PC-9 (cell line): Measurements from ENCODE around the gene SRGN. TPM values are rescaled to one million over a fixed set of nuclear protein-coding genes. Genes with fewer than 3 reads are reported as not detected.
A peak's percentile ranks its signal among the peaks of the same experiment; 100 is the strongest.

ENCODE experiments used
- BruUV-seq: library from RNA; stranded (reverse); fragments of 400-500 nt; replicated peaks from 2 replicates; lab custom pipeline; 2021; lab: Mats Ljungman, UMichigan
- CTCF ChIA-PET: fragments of 300-600 bp; sonication (Branson Sonifier 250); formaldehyde crosslinking; loops from one replicate; lab custom pipeline; 2022; ENCODE audit warnings: antibody characterized with exemption; lab: Charles Lee
- POLR2A ChIA-PET: fragments of 300-600 bp; sonication (Branson Sonifier 250); formaldehyde crosslinking; loops from one replicate; lab custom pipeline; 2022; ENCODE audit warnings: antibody characterized with exemption; ENCODE audit not compliant: unreplicated experiment; lab: Charles Lee
- DNase-seq, 2 experiments: peaks; one replicate each; pipeline versions ENCODE4 v3.0.0 to v3.0.0-alpha.2; 2015 to 2022; ENCODE audit warnings: mixed read lengths in 1 of 2
- H2AFZ ChIP-seq: fragments of 200-600 bp; sonication (generic); 2 replicates; pipeline ENCODE4 v1.8.1; 2017; ENCODE audit warnings: antibody characterized with exemption
- H3F3A ChIP-seq: fragments of 200-600 bp; sonication (generic); 2 replicates; pipeline ENCODE4 v1.8.1; 2017; ENCODE audit warnings: antibody characterized with exemption, mild to moderate bottlenecking, low read depth; ENCODE audit not compliant: insufficient read depth
- H3K27ac ChIP-seq: fragments of 200-600 bp; sonication (generic); 2 replicates; pipeline ENCODE4 v1.6.1; 2016; ENCODE audit warnings: mixed run types
- H3K27me3 ChIP-seq: fragments of 200-600 bp; sonication (generic); 2 replicates; pipeline ENCODE4 v1.6.1; 2016; ENCODE audit warnings: low read depth, mixed run types; ENCODE audit not compliant: insufficient read depth
- H3K36me3 ChIP-seq: fragments of 200-600 bp; sonication (generic); 2 replicates; pipeline ENCODE4 v1.6.1; 2016; ENCODE audit warnings: low read depth, mixed run types
- H3K4me1 ChIP-seq: fragments of 200-600 bp; sonication (generic); replicated peaks from 2 replicates; pipeline ENCODE4 v1.6.1; 2016; ENCODE audit warnings: mixed run types; ENCODE audit not compliant: insufficient read depth
- H3K4me2 ChIP-seq: fragments of 200-600 bp; sonication (generic); 2 replicates; pipeline ENCODE4 v1.6.1; 2017; ENCODE audit warnings: mixed run types
- H3K4me3 ChIP-seq: fragments of 200-600 bp; sonication (generic); 2 replicates; pipeline ENCODE4 v1.6.1; 2016; ENCODE audit warnings: mixed run types
- H3K79me2 ChIP-seq: fragments of 200-600 bp; sonication (generic); 2 replicates; pipeline ENCODE4 v1.6.1; 2017; ENCODE audit warnings: low read depth, mixed run types
- H3K9me2 ChIP-seq: fragments of 200-600 bp; sonication (generic); 2 replicates; pipeline ENCODE4 v1.8.1; 2017; ENCODE audit warnings: mild to moderate bottlenecking; ENCODE audit not compliant: insufficient read depth
- H3K9me3 ChIP-seq: fragments of 200-600 bp; sonication (generic); 2 replicates; pipeline ENCODE4 v1.8.1; 2016; ENCODE audit warnings: low read depth; ENCODE audit not compliant: insufficient read depth
- H4K20me1 ChIP-seq: fragments of 200-600 bp; sonication (generic); 2 replicates; pipeline ENCODE4 v1.8.1; 2017; ENCODE audit not compliant: insufficient read depth
- EZH2 ChIP-seq: fragments of 200-600 bp; sonication (generic); IDR thresholded peaks from 2 replicates; pipeline ENCODE4 v1.8.0; 2017; ENCODE audit warnings: antibody characterized with exemption, low read depth
- intact Hi-C: fragments of 100-400 bp; cut with micrococcal nuclease; formaldehyde crosslinking; loops from one replicate; pipeline ENCODE4 v1.10.0; 2022; ENCODE audit not compliant: unreplicated experiment
- total RNA-seq: library from RNA; stranded (reverse); gene quantifications from 2 replicates; pipeline ENCODE4 v1.2.3, GENCODE V29; 2021
- TF ChIP-seq, protein P1 (sequence below): fragments of 200-600 bp; sonication (generic); conservative IDR thresholded peaks from 2 replicates; pipeline ENCODE4 v1.6.1; 2017; ENCODE audit warnings: mixed run types, antibody characterized with exemption, mild to moderate bottlenecking, moderate library complexity

Gene SRGN
- total RNA-seq, 1 experiment from 2014 or later = 58.9 TPM

DNA sequence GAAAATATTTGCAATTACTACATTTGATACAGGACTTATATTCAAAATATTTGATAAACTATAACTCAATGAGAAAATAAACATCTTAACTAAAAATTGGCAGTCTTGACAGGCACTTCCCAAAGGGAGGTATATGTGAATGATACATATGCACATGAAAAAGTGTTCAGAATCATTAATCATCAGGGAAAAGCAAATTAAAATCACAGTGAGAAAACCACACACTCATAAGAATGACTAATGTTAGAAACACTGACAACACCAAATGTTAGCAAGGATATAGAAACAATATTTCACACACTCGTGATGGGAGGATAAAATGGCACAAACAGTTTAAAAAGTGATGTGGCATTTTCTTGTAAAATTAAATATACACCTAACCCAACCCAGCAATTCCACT is 32.0 kb downstream of the SRGN start:
- peaks cover 19% of the 10 kb centered on the region for H3F3A ChIP-seq
- no TSS peak for BruUV-seq
- H3K27ac ChIP-seq = no peak overlapping the region
- H2AFZ ChIP-seq = no peak overlapping the region
- no peak overlapping the region for H3K4me2 ChIP-seq
- no peaks in the 10 kb centered on the region for H3K9me3 ChIP-seq
- ChIA-PET POLR2A (no interaction called here), CTCF (no interaction called here)
- TF ChIP-seq, protein P1, sequence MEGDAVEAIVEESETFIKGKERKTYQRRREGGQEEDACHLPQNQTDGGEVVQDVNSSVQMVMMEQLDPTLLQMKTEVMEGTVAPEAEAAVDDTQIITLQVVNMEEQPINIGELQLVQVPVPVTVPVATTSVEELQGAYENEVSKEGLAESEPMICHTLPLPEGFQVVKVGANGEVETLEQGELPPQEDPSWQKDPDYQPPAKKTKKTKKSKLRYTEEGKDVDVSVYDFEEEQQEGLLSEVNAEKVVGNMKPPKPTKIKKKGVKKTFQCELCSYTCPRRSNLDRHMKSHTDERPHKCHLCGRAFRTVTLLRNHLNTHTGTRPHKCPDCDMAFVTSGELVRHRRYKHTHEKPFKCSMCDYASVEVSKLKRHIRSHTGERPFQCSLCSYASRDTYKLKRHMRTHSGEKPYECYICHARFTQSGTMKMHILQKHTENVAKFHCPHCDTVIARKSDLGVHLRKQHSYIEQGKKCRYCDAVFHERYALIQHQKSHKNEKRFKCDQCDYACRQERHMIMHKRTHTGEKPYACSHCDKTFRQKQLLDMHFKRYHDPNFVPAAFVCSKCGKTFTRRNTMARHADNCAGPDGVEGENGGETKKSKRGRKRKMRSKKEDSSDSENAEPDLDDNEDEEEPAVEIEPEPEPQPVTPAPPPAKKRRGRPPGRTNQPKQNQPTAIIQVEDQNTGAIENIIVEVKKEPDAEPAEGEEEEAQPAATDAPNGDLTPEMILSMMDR = no peak
- no peak for TF ChIP-seq EZH2
- DNase-seq = no peak
- no peaks in the 10 kb centered on the region for H4K20me1 ChIP-seq
- intact Hi-C loops = no loop called here
- H3K4me1 ChIP-seq = peaks cover 5% of the 10 kb centered on the region
- no peaks in the 10 kb centered on the region for H3K27me3 ChIP-seq
- peaks cover 3% of the 10 kb centered on the region; the same call in 1 of the 2 replicates for H3K9me2 ChIP-seq
- H3K36me3 ChIP-seq = no peaks in the 10 kb centered on the region
- H3K4me3 ChIP-seq = no peak overlapping the region
- peaks cover 7% of the 10 kb centered on the region for H3K79me2 ChIP-seq

DNA sequence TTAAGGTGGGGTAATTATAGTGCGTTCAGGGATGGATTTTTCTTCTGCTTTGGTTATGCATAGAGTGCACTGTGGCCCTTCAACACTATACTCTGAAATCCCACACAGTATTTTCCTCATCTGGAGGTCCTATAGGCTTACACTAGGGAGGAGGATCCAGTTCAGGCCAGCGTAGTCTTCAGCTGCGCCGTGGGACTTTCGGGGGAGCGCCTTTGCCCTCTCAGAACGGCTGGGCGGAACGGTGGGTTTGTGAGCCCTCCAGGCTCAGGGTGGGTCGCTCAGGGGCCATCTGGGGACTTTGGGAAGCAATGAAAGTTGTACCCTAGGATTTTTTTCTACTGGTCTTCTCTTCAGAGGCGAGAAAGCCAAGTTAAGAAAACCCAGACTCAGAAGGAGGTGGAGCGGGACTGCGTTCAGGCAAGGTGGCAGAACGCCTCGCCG is 35.4 kb downstream of the SRGN start:
- intact Hi-C loops = no loop called here

GRCh38 chr10:69123747-69124562 is 36.1 kb downstream of the SRGN start, which contains the start of gene VPS26A:
TSS of gene VPS26A (plus strand) at chr10:69124178. CDS start at chr10:69124278, 100 bp downstream.
- peak within 1 kb of the TSS; percentile 91 for H3K4me2 ChIP-seq
- H3F3A ChIP-seq = peaks cover 20% of the 10 kb centered on the region
- peak; percentile 91 to 100 for DNase-seq
- no peaks in the 10 kb centered on the region for H3K27me3 ChIP-seq
- peaks cover 19% of the 10 kb centered on the region for H3K4me1 ChIP-seq
- peak within 1 kb of the TSS; percentile 78 for H3K27ac ChIP-seq
- ChIA-PET CTCF (interaction anchor here (0.6 kb wide), 1 partner anchor 58 kb away, joined by 5 read pairs; no protein-coding TSS in a partner anchor), POLR2A (no interaction called here)
- no peak for TF ChIP-seq EZH2
- TF ChIP-seq, protein P1 = 0 out of 2 replicates have a peak, but pooled peaks have one; percentile 20
- no peaks in the 10 kb centered on the region for H3K9me2 ChIP-seq
- no peaks in the 10 kb centered on the region for H3K36me3 ChIP-seq
- peak within 1 kb of the TSS; percentile 61 for H3K4me3 ChIP-seq
- no peaks in the 10 kb centered on the region for H3K9me3 ChIP-seq
- BruUV-seq = no TSS peak
- H3K79me2 ChIP-seq = peaks cover 47% of the 10 kb centered on the region
- H2AFZ ChIP-seq = peak within 1 kb of the TSS; percentile 86
- intact Hi-C loops = loop anchor here (1.0 to 2.0 kb wide), 3 partner anchors 109 to 285 kb away; partner anchors contain the start of gene KIFBP
- peaks cover 19% of the 10 kb centered on the region for H4K20me1 ChIP-seq

More for the DNA sequence above, 35.4 kb downstream of the SRGN start:
- H3K4me1 ChIP-seq = peaks cover 19% of the 10 kb centered on the region
- H3F3A ChIP-seq = peaks cover 20% of the 10 kb centered on the region
- peak overlapping the region; percentile 78 for H3K27ac ChIP-seq
- H3K4me3 ChIP-seq = peak overlapping the region; percentile 61
- TSS peak; percentile 100 for BruUV-seq
- peak in 1 of 2 experiments; percentile 50 for DNase-seq
- ChIA-PET POLR2A (no interaction called here), CTCF (no interaction called here)
- peak overlapping the region; percentile 68 for H3K4me2 ChIP-seq
- H3K79me2 ChIP-seq = peaks cover 41% of the 10 kb centered on the region
- H3K27me3 ChIP-seq = no peaks in the 10 kb centered on the region
- peak overlapping the region; percentile 86 for H2AFZ ChIP-seq
- TF ChIP-seq, protein P1 = no peak; the same call in 1 of the 2 replicates
- no peak for TF ChIP-seq EZH2
- H3K36me3 ChIP-seq = no peaks in the 10 kb centered on the region
- peaks cover 15% of the 10 kb centered on the region for H4K20me1 ChIP-seq
- H3K9me3 ChIP-seq = no peaks in the 10 kb centered on the region
- H3K9me2 ChIP-seq = peaks cover 3% of the 10 kb centered on the region; the same call in 1 of the 2 replicates
